Left lung (tissue), 14 donors: ENCODE data around the gene CACNA1H. TPM values are rescaled to one million over a fixed set of nuclear protein-coding genes. Genes with fewer than 3 reads are reported as not detected.
A peak's percentile ranks its signal among the peaks of the same experiment; 100 is the strongest.

ENCODE experiments used
- ATAC-seq: fragments of 200-7000 bp; cut with Tn5 transposase; one replicate; pipeline ENCODE4 v1.9.1; 2020; ENCODE audit warnings: moderate library complexity
- DNase-seq, 4 donors: peaks; one replicate each; pipeline ENCODE4 v3.0.0-alpha.2; 2013 to 2020
- H3K27ac ChIP-seq, 2 donors: fragments of 200-600 bp; sonication (generic) in 1 of 2; one replicate each; pipeline versions ENCODE4 v1.5.0 to v1.8.0; 2020 to 2021
- H3K27me3 ChIP-seq, 2 donors: fragments of 200-600 bp; sonication (generic) in 1 of 2; one replicate each; pipeline versions ENCODE4 v1.5.0 to v1.8.0; 2020 to 2021
- H3K36me3 ChIP-seq, 2 donors: fragments of 200-600 bp; sonication (generic) in 1 of 2; one replicate each; pipeline versions ENCODE4 v1.5.0 to v1.8.0; 2020 to 2021
- H3K4me1 ChIP-seq, 2 donors: fragments of 200-600 bp; one replicate each; pipeline ENCODE4 v1.8.0; 2021
- H3K4me3 ChIP-seq, 2 donors: fragments of 200-600 bp; sonication (generic) in 1 of 2; one replicate each; pipeline versions ENCODE4 v1.5.0 to v1.8.0; 2020 to 2021; ENCODE audit warnings: mild to moderate bottlenecking in 1 of 2
- H3K9me3 ChIP-seq, 2 donors: fragments of 200-600 bp; sonication (generic) in 1 of 2; one replicate each; pipeline versions ENCODE4 v1.5.0 to v1.8.0; 2020 to 2021
- intact Hi-C, 2 donors: fragments of 100-400 bp; cut with DNase I; formaldehyde crosslinking; loops; one replicate each; pipeline versions ENCODE4 v1.11.2 to v1.14.2; 2022
- long read RNA-seq, 12 donors: library from polyadenylated mRNA in 2 of 12; unstranded in 2 of 12; transcript quantifications; one replicate each; pipeline ENCODE4 v2.0.0 and lab custom pipeline, GENCODE V29; 2019 to 2026
- polyA plus RNA-seq, 6 donors: library from polyadenylated mRNA; unstranded; fragments of 120-200 nt; gene quantifications; one replicate each; pipeline ENCODE4 v1.2.1, GENCODE V29; 2013; ENCODE audit not compliant: insufficient read length in 6 of 6
- total RNA-seq, 2 donors: library from RNA; stranded (reverse); fragmentation: NEBNext Ultra II Directional; extraction: Animal tissue kit (Norgen Biotek cat#: 25700); gene quantifications; one replicate each; pipeline ENCODE4 v1.2.1, GENCODE V29; 2021
- TF ChIP-seq, protein P1 (sequence below), 2 donors: fragments of 200-600 bp; sonication (generic) in 1 of 2; IDR thresholded peaks; one replicate each; pipeline versions ENCODE4 v1.5.0 to v1.8.0; 2021; ENCODE audit warnings: antibody characterized with exemption in 2 of 2
- donor health status: DM: no; HTN: yes; CAD: no.
- donor health status: DM: no; HTN: no; CAD: no.

CACNA1H gene
- total RNA-seq (10 to 100 TPM in 1 of 2 donors, 1 to 10 TPM in 1; 7.0 to 14.0 TPM), polyA plus RNA-seq (1 to 10 TPM; 3.4 to 7.7 (median 7.0) TPM)
- long read RNA-seq, donor 1: 0 reads
- long read RNA-seq, donor 2: 0 reads
- long read RNA-seq, donor 3: 0 reads
- long read RNA-seq, donor 4: 0 reads
- long read RNA-seq, donor 5: 0 reads
- long read RNA-seq, donor 6: 0 reads
- long read RNA-seq, donor 7: 0 reads
- long read RNA-seq, donor 8: 0 reads
- long read RNA-seq, donor 9: 0 reads
- long read RNA-seq, donor 10: 0 reads
- long read RNA-seq, donor 11: 0 reads
- long read RNA-seq, donor 12: 0 reads

DNA sequence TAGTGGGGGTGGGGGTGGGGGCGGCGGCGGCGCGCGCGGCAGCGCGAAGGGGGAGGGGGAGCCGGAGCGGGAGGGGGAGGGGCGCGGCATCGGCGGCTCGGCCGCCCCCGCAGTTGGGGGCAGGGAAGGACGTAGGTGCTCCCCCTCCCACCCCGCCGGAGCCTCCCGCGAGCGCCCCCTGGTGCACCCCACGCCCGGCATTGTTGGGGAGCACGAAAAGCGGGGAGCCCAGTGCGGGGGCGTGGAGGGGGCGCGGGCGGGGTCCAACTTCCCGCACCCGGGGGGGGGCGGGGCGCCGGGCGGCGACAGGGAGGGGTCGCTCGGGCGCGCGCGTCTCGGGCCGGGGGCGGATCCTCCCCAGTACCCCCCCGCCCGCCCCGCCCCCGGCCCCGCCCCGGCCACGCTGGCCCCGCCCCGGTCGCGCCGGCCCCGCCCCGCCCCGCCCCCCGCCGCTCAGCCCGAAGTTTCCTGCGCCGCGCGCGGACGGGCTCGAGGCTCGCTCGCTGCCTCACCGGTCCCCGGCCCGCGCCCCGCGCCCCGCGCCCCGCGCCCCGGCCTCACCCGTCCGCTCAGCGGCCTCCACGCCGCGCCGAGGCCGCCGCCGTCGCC, at the start of gene CACNA1H:
Gene CACNA1H, plus strand, starts transcription at position 456 of the 609 bp plus-strand sequence. CDS start 632 bp downstream, outside the sequence.
- no peaks in the 10 kb centered on the region for H3K36me3 ChIP-seq
- intact Hi-C loops: no loop called here
- H3K27me3 ChIP-seq: peaks cover 36 to 96% of the 10 kb centered on the region in 2 donors
- H3K9me3 ChIP-seq: no peaks in the 10 kb centered on the region
- TF ChIP-seq, protein P1, sequence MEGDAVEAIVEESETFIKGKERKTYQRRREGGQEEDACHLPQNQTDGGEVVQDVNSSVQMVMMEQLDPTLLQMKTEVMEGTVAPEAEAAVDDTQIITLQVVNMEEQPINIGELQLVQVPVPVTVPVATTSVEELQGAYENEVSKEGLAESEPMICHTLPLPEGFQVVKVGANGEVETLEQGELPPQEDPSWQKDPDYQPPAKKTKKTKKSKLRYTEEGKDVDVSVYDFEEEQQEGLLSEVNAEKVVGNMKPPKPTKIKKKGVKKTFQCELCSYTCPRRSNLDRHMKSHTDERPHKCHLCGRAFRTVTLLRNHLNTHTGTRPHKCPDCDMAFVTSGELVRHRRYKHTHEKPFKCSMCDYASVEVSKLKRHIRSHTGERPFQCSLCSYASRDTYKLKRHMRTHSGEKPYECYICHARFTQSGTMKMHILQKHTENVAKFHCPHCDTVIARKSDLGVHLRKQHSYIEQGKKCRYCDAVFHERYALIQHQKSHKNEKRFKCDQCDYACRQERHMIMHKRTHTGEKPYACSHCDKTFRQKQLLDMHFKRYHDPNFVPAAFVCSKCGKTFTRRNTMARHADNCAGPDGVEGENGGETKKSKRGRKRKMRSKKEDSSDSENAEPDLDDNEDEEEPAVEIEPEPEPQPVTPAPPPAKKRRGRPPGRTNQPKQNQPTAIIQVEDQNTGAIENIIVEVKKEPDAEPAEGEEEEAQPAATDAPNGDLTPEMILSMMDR (IDR thresholded peaks at IDR 0.05): no peak
- H3K27ac ChIP-seq: no peak within 1 kb of the TSS
- DNase-seq (no peak), ATAC-seq (peak; percentile 36)
- peak within 1 kb of the TSS in 1 of 2 donors; percentile 14 for H3K4me3 ChIP-seq
- H3K4me1 ChIP-seq: peaks cover 0 to 13% of the 10 kb centered on the region in 2 donors

DNA sequence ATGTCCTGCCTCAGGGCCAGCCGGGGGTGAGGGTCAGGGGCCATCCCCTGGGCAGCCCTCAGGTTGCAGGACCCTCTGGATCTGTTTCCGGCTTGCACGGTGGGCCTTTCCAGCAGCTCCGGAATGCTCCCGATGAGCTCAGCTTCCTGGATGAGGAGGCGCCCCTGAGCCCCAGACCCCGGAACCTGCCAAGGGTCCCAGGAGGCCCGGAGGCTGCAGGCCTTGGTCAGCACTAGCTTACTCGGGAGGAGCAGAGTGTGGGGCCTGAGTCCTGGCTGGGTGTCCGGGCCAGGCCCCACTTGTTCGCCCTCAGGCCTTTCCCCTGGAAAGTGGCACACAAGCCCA, 49.3 kb upstream of the CACNA1H start:
- TF ChIP-seq, protein P1 (IDR thresholded peaks at IDR 0.05): no peak
- ATAC-seq (no peak), DNase-seq (no peak)
- no peaks in the 10 kb centered on the region for H3K36me3 ChIP-seq
- intact Hi-C loops: no loop called here
- H3K4me1 ChIP-seq: peaks cover 0 to 3% of the 10 kb centered on the region in 2 donors
- H3K9me3 ChIP-seq: no peaks in the 10 kb centered on the region
- H3K27me3 ChIP-seq: peaks cover 10 to 96% of the 10 kb centered on the region in 2 donors
- H3K27ac ChIP-seq: no peak overlapping the region
- no peak overlapping the region for H3K4me3 ChIP-seq

DNA sequence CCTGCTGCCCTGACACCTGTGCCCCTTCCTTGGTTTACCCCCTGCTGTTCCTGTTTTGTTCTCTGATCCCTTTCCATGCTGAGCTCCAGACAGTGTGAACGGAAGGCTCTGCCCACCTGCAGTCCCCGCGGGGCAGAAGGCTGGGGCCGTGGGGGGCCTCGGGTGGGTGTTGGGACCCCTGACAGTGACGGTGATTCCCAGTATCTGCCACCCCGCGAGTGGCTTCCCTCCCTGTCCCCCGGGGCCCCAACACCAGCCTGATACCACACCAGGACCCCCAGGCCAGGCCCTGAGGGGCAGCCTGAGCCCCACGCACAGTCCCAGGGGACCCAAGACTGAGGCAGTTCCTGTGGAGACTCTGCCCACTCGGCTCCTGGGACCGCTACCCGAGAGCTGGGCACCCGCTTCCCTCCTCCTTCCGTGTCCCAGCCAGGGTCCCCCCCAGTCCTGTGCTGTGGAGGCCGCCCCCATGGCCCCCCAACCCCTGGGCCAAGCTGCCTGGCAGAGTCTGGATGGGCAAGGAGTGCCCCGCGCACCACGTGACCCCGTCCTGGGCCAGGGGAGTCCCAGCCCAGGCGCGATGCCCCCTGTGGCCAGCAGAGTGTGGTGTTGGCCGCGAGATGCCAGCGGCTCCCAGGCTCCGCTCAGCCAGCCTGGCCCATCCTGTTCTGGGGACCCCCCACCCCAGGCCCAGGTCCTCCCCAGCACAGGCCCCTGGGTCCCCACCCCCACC, 46.9 kb upstream of the CACNA1H start:
- no peak overlapping the region for H3K27ac ChIP-seq
- DNase-seq (peak in 2 of 4 donors; percentile 46 to 75), ATAC-seq (peak; percentile 78)
- intact Hi-C loops: loop anchor here in 1 of 2 donors (2.0 kb wide), 1 partner anchor 89 kb away; no protein-coding TSS in a partner anchor
- H3K9me3 ChIP-seq: no peaks in the 10 kb centered on the region
- H3K27me3 ChIP-seq: peaks cover 8 to 97% of the 10 kb centered on the region in 2 donors
- H3K4me3 ChIP-seq: no peak overlapping the region
- TF ChIP-seq, protein P1 (IDR thresholded peaks at IDR 0.05): peak; percentile 55 to 71
- no peaks in the 10 kb centered on the region for H3K36me3 ChIP-seq
- H3K4me1 ChIP-seq: peaks cover 0 to 3% of the 10 kb centered on the region in 2 donors

DNA sequence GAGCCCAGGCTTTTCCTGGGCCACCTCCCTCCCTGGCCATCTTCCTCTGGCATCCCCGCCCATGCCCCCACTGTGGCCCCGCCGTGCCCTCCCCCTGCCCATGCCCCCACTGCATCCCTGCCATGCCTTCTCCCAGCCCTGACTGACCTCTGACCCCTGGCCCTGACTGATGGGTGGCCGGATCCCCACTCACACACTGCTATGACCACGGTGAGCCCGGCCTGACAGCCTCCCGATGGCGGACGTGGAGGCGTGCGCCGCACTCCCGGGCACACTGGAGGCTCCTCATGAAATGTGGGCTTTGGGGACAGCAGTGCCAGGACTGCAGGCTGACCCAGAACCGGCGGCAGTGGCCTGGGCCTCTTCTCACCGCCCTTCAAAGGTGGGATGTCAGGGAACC, 46.2 kb upstream of the CACNA1H start:
- TF ChIP-seq, protein P1 (IDR thresholded peaks at IDR 0.05): peak in 1 of 2 donors; percentile 9
- H3K4me3 ChIP-seq: no peak overlapping the region
- ATAC-seq: no peak
- H3K9me3 ChIP-seq: no peaks in the 10 kb centered on the region
- H3K36me3 ChIP-seq: no peaks in the 10 kb centered on the region
- intact Hi-C loops: loop anchor here in 1 of 2 donors (2.0 kb wide), 1 partner anchor 88 kb away; no protein-coding TSS in a partner anchor
- peaks cover 0 to 3% of the 10 kb centered on the region in 2 donors for H3K4me1 ChIP-seq
- peaks cover 8 to 97% of the 10 kb centered on the region in 2 donors for H3K27me3 ChIP-seq
- H3K27ac ChIP-seq: no peak overlapping the region
- DNase-seq: no peak
